ENCODE data around the gene LRIT1.

Gene LRIT1

DNA sequence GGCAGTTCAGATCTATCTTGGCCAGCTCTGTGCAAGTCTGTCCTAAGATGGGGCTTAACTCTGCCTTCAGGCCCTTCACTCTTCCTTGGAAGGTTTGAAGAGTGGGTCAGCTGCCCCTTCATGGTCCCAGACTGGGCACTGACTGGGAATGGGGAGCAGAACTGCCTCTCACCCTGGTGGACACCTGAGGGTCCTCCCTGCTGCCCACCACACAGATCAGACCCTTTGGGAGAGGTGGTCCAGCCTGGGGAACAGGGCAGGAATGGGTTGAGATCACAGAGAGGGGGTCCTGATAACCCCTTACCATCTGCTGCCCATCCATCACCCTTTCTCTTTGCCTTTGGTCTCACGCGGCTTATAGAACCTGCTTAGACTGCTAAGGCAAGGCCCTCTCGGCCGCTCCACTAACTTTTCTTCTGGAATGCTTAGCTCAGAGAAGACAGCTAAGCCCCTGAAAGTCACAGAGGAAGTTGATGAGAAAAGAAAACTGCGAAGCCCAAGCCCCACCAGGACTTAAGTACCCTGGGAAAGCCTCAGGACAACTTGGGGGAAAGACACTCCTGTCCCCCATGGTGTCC lies 47.4 kb downstream of the LRIT1 start:
- H4K20me1 ChIP-seq (ENCODE audit: insufficient read depth, low read length): no peaks in the 10 kb centered on the region
- no peaks in the 10 kb centered on the region for H3K36me3 ChIP-seq (ENCODE audit: insufficient read depth, low read length)
- H3F3A ChIP-seq (ENCODE audit: insufficient read depth, low read length): no peaks in the 10 kb centered on the region
- no peaks in the 10 kb centered on the region for H3K79me2 ChIP-seq (ENCODE audit: insufficient read depth, low read length)
- no peak overlapping the region for H3K27ac ChIP-seq (ENCODE audit: low read depth, low read length, poor library complexity, severe bottlenecking)
- H3K9me3 ChIP-seq (ENCODE audit: low read length): no peaks in the 10 kb centered on the region
- peak overlapping the region; percentile 70 for H3K4me2 ChIP-seq (ENCODE audit: low read length)
- no peak for TF ChIP-seq EZH2 (IDR thresholded peaks at IDR 0.05; ENCODE audit: borderline replicate concordance, low read length)
- TF ChIP-seq CTCF (IDR thresholded peaks at IDR 0.05; ENCODE audit: low read length): no peak
- peaks cover 6% of the 10 kb centered on the region for H3K4me1 ChIP-seq (ENCODE audit: insufficient read depth, low read length, severe bottlenecking)
- H3K9ac ChIP-seq (ENCODE audit: low read length): no peak overlapping the region; the same call in 1 of the 2 replicates
- H2AFZ ChIP-seq (ENCODE audit: low read length): no peak overlapping the region
- H3K27me3 ChIP-seq (ENCODE audit: insufficient read depth, low read length): 0 out of 2 replicates have a peak, but pooled peaks cover 14% of the 10 kb centered on the region
- H3K4me3 ChIP-seq (ENCODE audit: low read depth, low read length, poor library complexity, severe bottlenecking): peak overlapping the region; percentile 53
- no peaks in the 10 kb centered on the region for H3K9me2 ChIP-seq (ENCODE audit: low read depth, low read length)

GRCh38 chr10:84193327-84193726 lies 48.0 kb downstream of the LRIT1 start:
- Histone ChIP-seq H2AFZ (ENCODE audit: low read length) (no peak overlapping the region), H3K36me3 (ENCODE audit: insufficient read depth, low read length) (no peaks in the 10 kb centered on the region), H3F3A (ENCODE audit: insufficient read depth, low read length) (no peaks in the 10 kb centered on the region), H4K20me1 (ENCODE audit: insufficient read depth, low read length) (no peaks in the 10 kb centered on the region), H3K27me3 (ENCODE audit: insufficient read depth, low read length) (0 out of 2 replicates have a peak, but pooled peaks cover 13% of the 10 kb centered on the region), H3K4me2 (ENCODE audit: low read length) (no peak overlapping the region), H3K4me1 (ENCODE audit: insufficient read depth, low read length, severe bottlenecking) (peaks cover 6% of the 10 kb centered on the region), H3K27ac (ENCODE audit: low read depth, low read length, poor library complexity, severe bottlenecking) (no peak overlapping the region), H3K9ac (ENCODE audit: low read length) (no peak overlapping the region), H3K9me2 (ENCODE audit: low read depth, low read length) (no peaks in the 10 kb centered on the region), H3K4me3 (ENCODE audit: low read depth, low read length, poor library complexity, severe bottlenecking) (no peak overlapping the region), H3K79me2 (ENCODE audit: insufficient read depth, low read length) (no peaks in the 10 kb centered on the region), H3K9me3 (ENCODE audit: low read length) (no peaks in the 10 kb centered on the region)
- TF ChIP-seq CTCF (IDR thresholded peaks at IDR 0.05; ENCODE audit: low read length) (no peak), EZH2 (IDR thresholded peaks at IDR 0.05; ENCODE audit: borderline replicate concordance, low read length) (no peak)

DNA sequence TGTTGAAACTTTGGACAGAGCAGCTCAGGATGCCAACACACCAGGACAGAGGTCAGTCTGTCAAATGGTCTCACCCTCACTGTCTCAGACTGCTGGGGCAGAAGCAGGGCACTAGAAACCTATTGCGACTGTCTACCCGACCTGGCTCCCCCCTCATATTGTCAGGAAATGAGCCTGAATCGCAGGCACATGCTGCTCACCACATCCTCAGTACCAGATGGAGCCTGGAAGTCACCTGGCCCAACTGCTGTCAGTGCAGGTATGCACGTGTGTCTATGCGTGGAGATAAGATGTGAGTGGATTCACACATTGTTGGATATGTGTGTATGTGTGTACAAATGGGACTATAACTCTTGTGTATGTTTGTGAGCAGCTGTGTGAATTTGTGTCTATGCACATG lies 50.2 kb downstream of the LRIT1 start:
- H3K27ac ChIP-seq (ENCODE audit: low read depth, low read length, poor library complexity, severe bottlenecking): no peak overlapping the region
- no peaks in the 10 kb centered on the region for H4K20me1 ChIP-seq (ENCODE audit: insufficient read depth, low read length)
- peaks cover 6% of the 10 kb centered on the region for H3K4me1 ChIP-seq (ENCODE audit: insufficient read depth, low read length, severe bottlenecking)
- no peak for TF ChIP-seq EZH2 (IDR thresholded peaks at IDR 0.05; ENCODE audit: borderline replicate concordance, low read length)
- no peak for TF ChIP-seq CTCF (IDR thresholded peaks at IDR 0.05; ENCODE audit: low read length)
- H3K36me3 ChIP-seq (ENCODE audit: insufficient read depth, low read length): no peaks in the 10 kb centered on the region
- no peak overlapping the region for H3K4me2 ChIP-seq (ENCODE audit: low read length)
- no peaks in the 10 kb centered on the region for H3F3A ChIP-seq (ENCODE audit: insufficient read depth, low read length)
- 0 out of 2 replicates have a peak, but pooled peaks cover 10% of the 10 kb centered on the region for H3K27me3 ChIP-seq (ENCODE audit: insufficient read depth, low read length)
- no peaks in the 10 kb centered on the region for H3K79me2 ChIP-seq (ENCODE audit: insufficient read depth, low read length)
- H3K9me2 ChIP-seq (ENCODE audit: low read depth, low read length): no peaks in the 10 kb centered on the region
- H3K9ac ChIP-seq (ENCODE audit: low read length): no peak overlapping the region
- H2AFZ ChIP-seq (ENCODE audit: low read length): no peak overlapping the region
- no peaks in the 10 kb centered on the region for H3K9me3 ChIP-seq (ENCODE audit: low read length)
- no peak overlapping the region for H3K4me3 ChIP-seq (ENCODE audit: low read depth, low read length, poor library complexity, severe bottlenecking)
